LNCaP clone FGC (cell line): ENCODE results near the gene ZPBP2.
A peak's percentile ranks its signal among the peaks of the same experiment; 100 is the strongest.

ENCODE experiments used
- DNase-seq: peaks from one replicate; pipeline ENCODE4 v3.0.0-alpha.2; 2011; ENCODE audit warnings: low read depth
- H3K4me3 ChIP-seq: 2 replicates; pipeline ENCODE4 v1.5.1; 2011; ENCODE audit warnings: mild to moderate bottlenecking, low read depth, low read length, control low read depth
- CTCF ChIP-seq: IDR thresholded peaks from 2 replicates; pipeline ENCODE4 v1.5.1; 2012; ENCODE audit warnings: mild to moderate bottlenecking; ENCODE audit not compliant: control insufficient read depth, insufficient read depth; ENCODE audit errors: extremely low read depth

ZPBP2 gene

GRCh38 chr17:39922006-39922405 is 54.0 kb downstream of the ZPBP2 start:
- no peak for DNase-seq
- H3K4me3 ChIP-seq, result no peak overlapping the region
- no peak for TF ChIP-seq CTCF

GRCh38 chr17:39923230-39923629 is 55.2 kb downstream of the ZPBP2 start:
- no peak for TF ChIP-seq CTCF
- no peak for DNase-seq
- no peak overlapping the region for H3K4me3 ChIP-seq

GRCh38 chr17:39923836-39924690 is 56.1 kb downstream of the ZPBP2 start:
- TF ChIP-seq CTCF, result no peak
- H3K4me3 ChIP-seq, result no peak overlapping the region
- no peak for DNase-seq

- no peak overlapping the region for H3K4me3 ChIP-seq
- TF ChIP-seq CTCF, result no peak
- DNase-seq, result no peak
Observed at GRCh38 chr17:39924691-39925055, 56.7 kb downstream of the ZPBP2 start.

- no peak for DNase-seq
Observed at GRCh38 chr17:39925282-39926134, 57.5 kb downstream of the ZPBP2 start.

GRCh38 chr17:39926135-39926587 is 58.2 kb downstream of the ZPBP2 start:
- H3K4me3 ChIP-seq, result peak overlapping the region; percentile 79
- no peak for TF ChIP-seq CTCF
- DNase-seq, result no peak

More at GRCh38 chr17:39925282-39926134, 57.5 kb downstream of the ZPBP2 start:
- no peak for TF ChIP-seq CTCF
- H3K4me3 ChIP-seq, result no peak overlapping the region; the same call in 1 of the 2 replicates
